GM12878 (cell line): ENCODE measurements around the gene TMOD2. TPM values are rescaled to one million over a fixed set of nuclear protein-coding genes. Genes with fewer than 3 reads are reported as not detected.

Source experiments
- SUPT20H ChIP-seq: IDR thresholded peaks from 2 replicates; pipeline ENCODE4 v1.6.1; 2011; ENCODE audit warnings: low read depth, mild to moderate bottlenecking, low read length, moderate library complexity, borderline replicate concordance; ENCODE audit not compliant: control insufficient read depth
- polyA plus RNA-seq, 11 experiments: library from polyadenylated mRNA; depleted of rRNA in 4 of 11; unstranded in 6 of 11; stranded (reverse) in 5 of 11; fragments of >200 nt; fragmentation: Nextera tagmentation in 4 of 11; fragmentation: Illumina TruSeq in 1 of 11; extraction: Ambion mirVana in 4 of 11; extraction: Trizol in 1 of 11; gene quantifications; 1 replicate in 1 of 11; 2 replicates in 10 of 11; pipeline versions ENCODE4 v1.2.1 to v1.2.3, GENCODE V29; 2011 to 2016; ENCODE audit warnings: inconsistent platforms in 2 of 11, missing spikeins in 2 of 11, low read depth in 1 of 11
- total RNA-seq, 4 experiments: library from RNA; depleted of rRNA in 3 of 4; stranded (reverse); fragments of >200 nt in 3 of 4; fragmentation: Illumina TruSeq in 1 of 4; extraction: Trizol in 1 of 4; gene quantifications; 2 replicates each; pipeline versions ENCODE4 v1.2.1 to v1.2.3, GENCODE V29; 2013 to 2021
- TF ChIP-seq, protein P1 (sequence below): fragments of 450-650 bp; IDR thresholded peaks from 2 replicates; pipeline ENCODE4 v1.6.1; 2017; ENCODE audit warnings: mild to moderate bottlenecking
- TF ChIP-seq, protein P2 (sequence below): fragments of 450-650 bp; IDR thresholded peaks from 2 replicates; pipeline ENCODE4 v1.6.1; 2017; ENCODE audit warnings: antibody characterized with exemption, mild to moderate bottlenecking, moderate library complexity
- TF ChIP-seq, protein P3 (sequence below): fragments of 450-650 bp; IDR thresholded peaks from 2 replicates; pipeline ENCODE4 v1.6.1; 2016; ENCODE audit warnings: mild to moderate bottlenecking, moderate library complexity, borderline replicate concordance
- TF ChIP-seq, protein P4 (sequence below): fragments of 450-650 bp; formaldehyde crosslinking; IDR thresholded peaks from 2 replicates; pipeline ENCODE4 v1.4.0; 2022; ENCODE audit warnings: mild to moderate bottlenecking, moderate library complexity

TMOD2 gene
- total and polyA plus RNA-seq, 10 of the 15 experiments (the other 5 are each of a cell fraction or from before 2014, with no cell fraction given): 0.61 to 15.2 (median 6.3) TPM

DNA sequence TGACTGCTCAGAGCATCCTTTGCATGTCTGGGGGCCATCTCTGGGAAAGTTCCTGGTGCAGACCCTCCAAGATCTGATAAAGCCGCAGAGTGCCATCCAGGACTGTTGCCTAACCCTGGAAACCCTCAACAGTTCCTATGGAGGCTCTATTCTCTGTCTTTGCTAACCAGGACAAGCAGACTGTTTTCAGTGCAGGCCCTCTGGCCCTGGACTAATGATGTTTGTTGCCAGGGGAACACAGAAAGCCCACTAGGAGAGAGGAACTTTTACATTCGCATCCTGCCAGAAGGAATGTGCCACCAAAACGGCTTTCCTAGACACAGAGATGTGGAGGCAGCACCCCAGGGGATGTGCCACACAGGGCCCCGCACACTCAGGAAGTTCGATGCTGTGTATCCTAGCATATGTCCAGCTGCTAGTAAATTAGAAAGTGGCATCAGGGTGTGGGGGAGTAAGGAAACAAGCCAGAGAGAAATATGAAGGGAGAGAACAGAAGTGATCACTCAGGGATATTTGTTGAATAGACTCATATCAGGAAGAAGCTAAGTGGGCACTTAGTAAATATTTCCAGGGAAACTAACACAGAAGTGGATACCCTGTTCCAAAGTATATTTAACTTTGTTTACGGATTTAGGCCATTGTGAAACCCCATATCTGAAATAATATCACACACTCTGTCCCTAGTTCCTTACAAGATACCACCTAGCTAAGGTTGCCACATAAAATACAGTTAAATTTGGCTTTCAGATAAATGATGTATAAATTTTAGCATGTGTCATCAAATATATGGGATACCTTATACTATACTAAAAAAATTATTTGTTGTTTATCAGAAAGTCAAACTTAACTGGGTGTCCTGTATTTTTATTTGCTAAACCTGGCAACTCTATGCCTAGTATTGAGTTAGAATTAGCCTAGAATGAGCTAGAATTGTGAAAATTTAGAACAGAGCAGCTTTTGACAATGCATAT is 48.2 kb downstream of the TMOD2 start (continued):
- TF ChIP-seq, protein P1, sequence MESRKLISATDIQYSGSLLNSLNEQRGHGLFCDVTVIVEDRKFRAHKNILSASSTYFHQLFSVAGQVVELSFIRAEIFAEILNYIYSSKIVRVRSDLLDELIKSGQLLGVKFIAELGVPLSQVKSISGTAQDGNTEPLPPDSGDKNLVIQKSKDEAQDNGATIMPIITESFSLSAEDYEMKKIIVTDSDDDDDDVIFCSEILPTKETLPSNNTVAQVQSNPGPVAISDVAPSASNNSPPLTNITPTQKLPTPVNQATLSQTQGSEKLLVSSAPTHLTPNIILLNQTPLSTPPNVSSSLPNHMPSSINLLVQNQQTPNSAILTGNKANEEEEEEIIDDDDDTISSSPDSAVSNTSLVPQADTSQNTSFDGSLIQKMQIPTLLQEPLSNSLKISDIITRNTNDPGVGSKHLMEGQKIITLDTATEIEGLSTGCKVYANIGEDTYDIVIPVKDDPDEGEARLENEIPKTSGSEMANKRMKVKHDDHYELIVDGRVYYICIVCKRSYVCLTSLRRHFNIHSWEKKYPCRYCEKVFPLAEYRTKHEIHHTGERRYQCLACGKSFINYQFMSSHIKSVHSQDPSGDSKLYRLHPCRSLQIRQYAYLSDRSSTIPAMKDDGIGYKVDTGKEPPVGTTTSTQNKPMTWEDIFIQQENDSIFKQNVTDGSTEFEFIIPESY: no peak
- TF ChIP-seq, protein P2, sequence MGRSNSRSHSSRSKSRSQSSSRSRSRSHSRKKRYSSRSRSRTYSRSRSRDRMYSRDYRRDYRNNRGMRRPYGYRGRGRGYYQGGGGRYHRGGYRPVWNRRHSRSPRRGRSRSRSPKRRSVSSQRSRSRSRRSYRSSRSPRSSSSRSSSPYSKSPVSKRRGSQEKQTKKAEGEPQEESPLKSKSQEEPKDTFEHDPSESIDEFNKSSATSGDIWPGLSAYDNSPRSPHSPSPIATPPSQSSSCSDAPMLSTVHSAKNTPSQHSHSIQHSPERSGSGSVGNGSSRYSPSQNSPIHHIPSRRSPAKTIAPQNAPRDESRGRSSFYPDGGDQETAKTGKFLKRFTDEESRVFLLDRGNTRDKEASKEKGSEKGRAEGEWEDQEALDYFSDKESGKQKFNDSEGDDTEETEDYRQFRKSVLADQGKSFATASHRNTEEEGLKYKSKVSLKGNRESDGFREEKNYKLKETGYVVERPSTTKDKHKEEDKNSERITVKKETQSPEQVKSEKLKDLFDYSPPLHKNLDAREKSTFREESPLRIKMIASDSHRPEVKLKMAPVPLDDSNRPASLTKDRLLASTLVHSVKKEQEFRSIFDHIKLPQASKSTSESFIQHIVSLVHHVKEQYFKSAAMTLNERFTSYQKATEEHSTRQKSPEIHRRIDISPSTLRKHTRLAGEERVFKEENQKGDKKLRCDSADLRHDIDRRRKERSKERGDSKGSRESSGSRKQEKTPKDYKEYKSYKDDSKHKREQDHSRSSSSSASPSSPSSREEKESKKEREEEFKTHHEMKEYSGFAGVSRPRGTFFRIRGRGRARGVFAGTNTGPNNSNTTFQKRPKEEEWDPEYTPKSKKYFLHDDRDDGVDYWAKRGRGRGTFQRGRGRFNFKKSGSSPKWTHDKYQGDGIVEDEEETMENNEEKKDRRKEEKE: no peak
- no peak for TF ChIP-seq SUPT20H
- TF ChIP-seq, protein P3, sequence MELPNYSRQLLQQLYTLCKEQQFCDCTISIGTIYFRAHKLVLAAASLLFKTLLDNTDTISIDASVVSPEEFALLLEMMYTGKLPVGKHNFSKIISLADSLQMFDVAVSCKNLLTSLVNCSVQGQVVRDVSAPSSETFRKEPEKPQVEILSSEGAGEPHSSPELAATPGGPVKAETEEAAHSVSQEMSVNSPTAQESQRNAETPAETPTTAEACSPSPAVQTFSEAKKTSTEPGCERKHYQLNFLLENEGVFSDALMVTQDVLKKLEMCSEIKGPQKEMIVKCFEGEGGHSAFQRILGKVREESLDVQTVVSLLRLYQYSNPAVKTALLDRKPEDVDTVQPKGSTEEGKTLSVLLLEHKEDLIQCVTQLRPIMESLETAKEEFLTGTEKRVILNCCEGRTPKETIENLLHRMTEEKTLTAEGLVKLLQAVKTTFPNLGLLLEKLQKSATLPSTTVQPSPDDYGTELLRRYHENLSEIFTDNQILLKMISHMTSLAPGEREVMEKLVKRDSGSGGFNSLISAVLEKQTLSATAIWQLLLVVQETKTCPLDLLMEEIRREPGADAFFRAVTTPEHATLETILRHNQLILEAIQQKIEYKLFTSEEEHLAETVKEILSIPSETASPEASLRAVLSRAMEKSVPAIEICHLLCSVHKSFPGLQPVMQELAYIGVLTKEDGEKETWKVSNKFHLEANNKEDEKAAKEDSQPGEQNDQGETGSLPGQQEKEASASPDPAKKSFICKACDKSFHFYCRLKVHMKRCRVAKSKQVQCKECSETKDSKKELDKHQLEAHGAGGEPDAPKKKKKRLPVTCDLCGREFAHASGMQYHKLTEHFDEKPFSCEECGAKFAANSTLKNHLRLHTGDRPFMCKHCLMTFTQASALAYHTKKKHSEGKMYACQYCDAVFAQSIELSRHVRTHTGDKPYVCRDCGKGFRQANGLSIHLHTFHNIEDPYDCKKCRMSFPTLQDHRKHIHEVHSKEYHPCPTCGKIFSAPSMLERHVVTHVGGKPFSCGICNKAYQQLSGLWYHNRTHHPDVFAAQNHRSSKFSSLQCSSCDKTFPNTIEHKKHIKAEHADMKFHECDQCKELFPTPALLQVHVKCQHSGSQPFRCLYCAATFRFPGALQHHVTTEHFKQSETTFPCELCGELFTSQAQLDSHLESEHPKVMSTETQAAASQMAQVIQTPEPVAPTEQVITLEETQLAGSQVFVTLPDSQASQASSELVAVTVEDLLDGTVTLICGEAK: no peak
- TF ChIP-seq, protein P4, sequence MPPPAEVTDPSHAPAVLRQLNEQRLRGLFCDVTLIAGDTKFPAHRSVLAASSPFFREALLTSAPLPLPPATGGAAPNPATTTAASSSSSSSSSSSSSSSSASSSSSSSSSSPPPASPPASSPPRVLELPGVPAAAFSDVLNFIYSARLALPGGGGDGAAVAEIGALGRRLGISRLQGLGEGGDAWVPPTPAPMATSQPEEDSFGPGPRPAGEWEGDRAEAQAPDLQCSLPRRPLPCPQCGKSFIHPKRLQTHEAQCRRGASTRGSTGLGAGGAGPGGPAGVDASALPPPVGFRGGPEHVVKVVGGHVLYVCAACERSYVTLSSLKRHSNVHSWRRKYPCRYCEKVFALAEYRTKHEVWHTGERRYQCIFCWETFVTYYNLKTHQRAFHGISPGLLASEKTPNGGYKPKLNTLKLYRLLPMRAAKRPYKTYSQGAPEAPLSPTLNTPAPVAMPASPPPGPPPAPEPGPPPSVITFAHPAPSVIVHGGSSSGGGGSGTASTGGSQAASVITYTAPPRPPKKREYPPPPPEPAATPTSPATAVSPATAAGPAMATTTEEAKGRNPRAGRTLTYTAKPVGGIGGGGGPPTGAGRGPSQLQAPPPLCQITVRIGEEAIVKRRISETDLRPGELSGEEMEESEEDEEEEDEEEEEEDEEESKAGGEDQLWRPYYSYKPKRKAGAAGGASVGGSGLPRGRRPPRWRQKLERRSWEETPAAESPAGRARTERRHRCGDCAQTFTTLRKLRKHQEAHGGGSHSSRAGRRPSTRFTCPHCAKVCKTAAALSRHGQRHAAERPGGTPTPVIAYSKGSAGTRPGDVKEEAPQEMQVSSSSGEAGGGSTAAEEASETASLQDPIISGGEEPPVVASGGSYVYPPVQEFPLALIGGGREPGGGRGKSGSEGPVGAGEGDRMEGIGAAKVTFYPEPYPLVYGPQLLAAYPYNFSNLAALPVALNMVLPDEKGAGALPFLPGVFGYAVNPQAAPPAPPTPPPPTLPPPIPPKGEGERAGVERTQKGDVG (CRISPR knock-in tag): no peak
